Measurements from ENCODE around the gene DCAF12L1.

Gene DCAF12L1

DNA sequence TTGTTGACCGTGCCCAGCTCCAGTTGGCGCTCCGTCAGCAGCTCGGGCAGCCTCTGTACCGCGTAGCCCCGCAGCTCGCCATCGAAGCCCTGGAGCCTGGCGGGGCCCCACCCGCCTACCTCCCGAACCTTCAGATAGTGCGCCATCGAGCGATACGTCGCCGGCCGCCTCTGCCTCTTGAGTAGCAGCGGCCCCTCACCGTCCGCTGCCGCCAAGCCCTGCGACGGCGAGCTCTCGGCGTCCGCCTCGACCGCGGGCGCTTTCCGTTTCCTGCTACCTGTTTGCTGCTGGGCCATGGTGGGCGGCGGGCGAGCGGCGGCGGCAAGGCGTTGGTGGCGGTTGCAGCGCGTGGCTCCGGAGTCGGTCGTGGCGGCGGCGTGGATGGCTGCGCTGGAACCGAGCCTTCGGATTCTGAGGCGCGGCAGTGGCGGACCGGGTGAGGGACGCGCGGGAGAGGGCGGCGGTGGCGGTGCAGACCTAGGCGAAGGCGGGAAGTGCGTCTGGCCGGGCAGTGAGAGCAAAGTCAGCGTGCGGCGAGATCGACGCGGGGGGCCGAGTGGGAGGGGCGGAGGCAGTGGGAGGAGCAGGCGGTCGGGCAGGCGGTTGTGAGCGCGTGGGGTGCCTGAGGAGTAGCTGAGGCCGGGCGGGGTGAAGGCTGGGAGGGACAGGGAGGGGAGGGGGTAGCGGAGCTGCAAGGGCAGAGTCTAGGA, at the start of gene DCAF12L1:
DCAF12L1 (minus strand) TSS at position 502 of the 710 bp plus-strand sequence; CDS start at position 296, 206 bp downstream.
- no peak for DNase-seq

DNA sequence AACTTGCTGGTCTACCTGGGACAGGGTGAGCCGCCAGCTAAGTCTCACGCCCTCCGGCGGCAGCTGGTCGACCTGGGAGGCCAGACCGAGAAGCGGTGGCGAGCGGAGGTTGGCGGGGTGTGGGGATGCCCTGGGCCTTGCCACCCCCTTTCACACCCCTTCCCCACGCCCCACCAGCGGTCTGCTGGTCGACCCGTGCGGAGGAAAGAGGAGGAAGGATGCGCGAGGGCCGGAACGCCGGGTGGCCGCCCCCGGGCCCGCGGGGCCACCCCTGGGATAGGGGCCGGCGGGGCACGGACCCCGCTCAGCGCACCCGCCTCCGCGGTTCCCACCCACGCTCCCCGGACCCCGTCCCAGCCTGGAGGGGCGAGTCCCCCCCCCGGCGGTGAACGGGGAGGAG, 28.3 kb upstream of the DCAF12L1 start:
- no peak for DNase-seq

DNA sequence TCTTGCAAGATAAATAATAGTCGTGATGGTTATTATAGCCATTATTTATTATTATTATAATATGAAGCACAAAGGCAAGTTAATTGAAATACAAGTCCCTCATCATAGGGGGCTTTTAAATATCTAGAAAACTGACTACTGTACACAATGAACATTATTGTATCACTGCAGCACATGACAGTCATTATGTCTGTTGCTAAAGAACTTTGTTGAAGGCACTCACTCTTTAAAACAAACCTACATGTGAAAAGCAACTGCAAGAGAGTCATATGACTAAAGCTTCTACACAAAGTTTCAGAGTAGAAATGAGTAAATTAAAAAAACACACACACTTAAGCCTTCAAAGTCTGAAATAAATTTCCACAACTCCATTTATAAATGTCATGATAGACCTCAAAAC, 23.3 kb upstream of the DCAF12L1 start:
- DNase-seq: no peak

DNA sequence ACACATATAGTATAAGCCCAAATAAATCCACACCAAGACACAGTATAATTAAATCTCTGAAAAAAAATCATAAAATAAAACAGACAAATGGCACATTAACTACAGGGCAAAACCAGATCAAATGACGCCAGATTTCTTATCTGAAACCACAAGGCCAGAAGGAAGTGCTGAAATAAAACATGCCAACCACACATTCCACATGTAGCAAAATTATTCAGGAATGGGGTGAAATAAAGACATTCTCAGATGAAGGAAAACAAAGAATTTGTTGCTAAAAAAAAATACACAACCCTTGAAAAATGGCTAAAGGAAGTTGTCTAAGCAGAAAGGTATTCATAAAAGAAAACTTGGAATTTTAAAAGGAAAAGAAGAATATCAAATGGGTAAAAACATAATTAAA, 4.5 kb upstream of the DCAF12L1 start:
- DNase-seq: no peak

DNA sequence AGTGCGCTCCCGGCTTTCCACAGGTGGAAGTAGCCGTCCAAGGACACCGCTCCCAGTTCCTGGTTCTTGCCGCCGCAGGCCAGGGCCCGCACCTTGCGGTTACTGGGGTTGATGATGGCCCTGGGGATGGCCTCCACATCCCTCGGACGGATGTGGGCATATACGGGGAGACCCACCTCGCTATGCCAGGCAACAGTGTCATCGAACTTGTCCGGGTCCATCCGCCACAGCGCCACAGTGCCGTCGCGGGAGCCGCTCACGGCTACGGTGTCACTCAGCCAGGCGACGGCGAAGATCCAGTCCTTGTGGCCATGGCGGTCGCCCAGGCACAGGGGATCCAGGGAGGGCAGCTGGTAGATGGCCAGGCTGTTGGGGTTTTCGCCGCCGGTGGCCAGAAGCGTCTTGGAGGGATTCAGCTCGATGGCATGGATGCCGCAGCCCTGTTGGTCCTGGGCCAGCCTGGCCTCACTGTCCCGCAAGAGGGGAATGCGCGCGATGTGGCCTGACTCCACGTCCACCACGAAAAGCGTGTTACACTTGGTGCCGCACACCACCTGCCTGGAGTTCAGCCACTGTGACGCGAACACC, 795 bp downstream of the DCAF12L1 start:
- no peak for DNase-seq

DNA sequence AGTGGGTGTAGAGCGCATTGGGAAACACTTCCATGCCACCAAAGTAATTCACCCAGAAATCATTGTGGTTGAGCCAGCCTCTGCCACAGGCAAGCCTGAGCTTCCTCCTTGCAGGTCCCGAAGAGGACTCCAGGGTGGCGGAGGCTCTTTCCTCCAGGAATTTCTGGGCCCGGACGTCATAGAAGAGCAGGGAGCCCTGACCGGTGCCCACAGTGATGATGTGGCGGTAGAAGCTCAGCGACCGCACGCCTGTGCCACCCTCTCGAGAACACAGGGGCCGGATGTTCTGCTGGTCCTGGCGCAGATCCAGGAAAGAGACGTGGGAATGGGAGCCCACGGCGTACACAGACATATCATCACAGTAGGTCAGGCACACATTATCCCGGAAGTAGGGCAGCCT, 1.3 kb downstream of the DCAF12L1 start:
- DNase-seq: no peak

DNA sequence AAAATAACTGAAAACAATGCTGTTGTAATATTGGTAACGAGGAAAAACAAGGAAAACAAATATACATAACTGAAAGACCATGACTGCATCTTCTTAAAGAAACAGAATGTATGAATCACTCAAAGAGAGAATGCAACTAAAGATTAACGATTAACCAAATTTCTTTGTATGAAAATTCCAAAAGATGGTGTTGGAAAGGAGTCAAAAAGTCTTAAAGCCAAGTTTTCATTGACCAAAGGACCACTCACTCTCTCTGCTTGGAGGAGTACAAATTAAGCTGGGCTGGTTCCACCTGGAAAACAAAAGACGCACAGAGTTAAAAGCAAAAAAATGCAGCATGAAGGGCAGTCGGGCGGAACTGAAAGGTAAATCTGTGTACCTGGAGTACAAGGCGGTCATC, 1.8 kb downstream of the DCAF12L1 start:
- no peak for DNase-seq

DNA sequence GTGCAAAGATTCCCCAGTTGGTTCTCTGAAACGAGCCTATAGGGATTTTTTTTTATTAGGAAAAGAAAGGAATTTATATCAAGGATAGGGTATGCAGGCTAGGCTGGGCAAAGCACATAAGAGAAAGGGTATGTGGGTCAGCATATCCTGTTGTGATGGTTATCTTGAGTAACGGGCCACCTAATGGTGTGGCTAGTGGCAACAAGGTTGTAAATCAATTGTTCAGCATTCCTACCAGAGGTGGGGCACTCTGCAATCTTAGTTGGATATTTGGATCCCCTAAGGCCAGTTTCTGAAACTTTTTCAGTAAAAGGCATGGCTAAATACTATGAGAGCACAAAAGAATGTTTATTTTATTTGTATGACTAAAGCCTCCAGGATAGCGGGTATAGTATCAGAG, 42.7 kb downstream of the DCAF12L1 start:
- no peak for DNase-seq

Measured in CD4-positive, alpha-beta T cell treated with Interleukin-17A for 4 hours (primary cell).